HG03139 (cell line): ENCODE results near the gene CCDC43.
"Not testable (repeated sequence)": the region's sequence is repeated elsewhere in the genome, so short reads cannot be mapped to it uniquely, and the experiment has no call there.

Experiments
- ATAC-seq: cut with Tn5 transposase; IDR thresholded peaks from one replicate; pipeline ENCODE4 v1.9.1; 2021; ENCODE audit not compliant: unreplicated experiment

The CCDC43 gene, protein sequence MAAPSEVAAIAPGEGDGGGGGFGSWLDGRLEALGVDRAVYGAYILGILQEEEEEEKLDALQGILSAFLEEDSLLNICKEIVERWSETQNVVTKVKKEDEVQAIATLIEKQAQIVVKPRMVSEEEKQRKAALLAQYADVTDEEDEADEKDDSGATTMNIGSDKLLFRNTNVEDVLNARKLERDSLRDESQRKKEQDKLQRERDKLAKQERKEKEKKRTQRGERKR

DNA sequence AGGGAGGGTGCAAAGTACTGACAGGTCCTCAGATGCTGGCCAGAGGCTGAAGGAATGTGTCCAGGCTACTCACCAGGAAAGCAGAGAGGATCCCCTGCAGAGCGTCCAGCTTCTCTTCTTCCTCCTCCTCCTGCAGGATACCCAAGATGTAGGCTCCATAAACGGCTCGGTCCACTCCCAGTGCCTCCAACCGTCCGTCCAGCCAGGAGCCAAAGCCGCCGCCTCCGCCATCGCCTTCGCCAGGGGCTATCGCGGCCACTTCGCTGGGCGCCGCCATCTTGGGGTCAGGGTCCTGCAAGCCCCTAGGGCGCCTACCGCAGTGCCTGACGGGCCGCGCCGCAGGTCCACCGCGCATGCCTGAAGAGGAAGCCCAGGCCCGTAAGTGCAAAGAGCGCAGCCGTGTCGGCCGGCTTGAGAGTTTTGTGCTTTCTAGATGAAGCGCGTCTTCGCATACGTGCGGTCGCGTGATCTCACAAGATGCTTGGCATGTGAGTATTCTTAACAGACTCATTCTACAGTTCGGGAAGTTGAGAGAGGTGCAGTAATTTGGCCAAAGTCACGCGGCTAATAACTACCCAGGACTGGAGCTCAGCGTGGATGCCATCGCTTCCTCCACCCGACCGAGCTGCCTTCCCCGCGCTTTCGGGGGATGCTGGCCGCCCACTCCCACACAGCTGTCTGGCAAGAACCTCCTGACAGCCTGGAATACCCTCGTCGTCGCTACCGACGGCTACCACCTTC lies at the start of gene CCDC43:
Gene CCDC43, minus strand, starts transcription at position 300 of the 741 bp plus-strand sequence. Its CDS starts 23 bp downstream, at position 277.
- ATAC-seq, result peak; percentile 71

DNA sequence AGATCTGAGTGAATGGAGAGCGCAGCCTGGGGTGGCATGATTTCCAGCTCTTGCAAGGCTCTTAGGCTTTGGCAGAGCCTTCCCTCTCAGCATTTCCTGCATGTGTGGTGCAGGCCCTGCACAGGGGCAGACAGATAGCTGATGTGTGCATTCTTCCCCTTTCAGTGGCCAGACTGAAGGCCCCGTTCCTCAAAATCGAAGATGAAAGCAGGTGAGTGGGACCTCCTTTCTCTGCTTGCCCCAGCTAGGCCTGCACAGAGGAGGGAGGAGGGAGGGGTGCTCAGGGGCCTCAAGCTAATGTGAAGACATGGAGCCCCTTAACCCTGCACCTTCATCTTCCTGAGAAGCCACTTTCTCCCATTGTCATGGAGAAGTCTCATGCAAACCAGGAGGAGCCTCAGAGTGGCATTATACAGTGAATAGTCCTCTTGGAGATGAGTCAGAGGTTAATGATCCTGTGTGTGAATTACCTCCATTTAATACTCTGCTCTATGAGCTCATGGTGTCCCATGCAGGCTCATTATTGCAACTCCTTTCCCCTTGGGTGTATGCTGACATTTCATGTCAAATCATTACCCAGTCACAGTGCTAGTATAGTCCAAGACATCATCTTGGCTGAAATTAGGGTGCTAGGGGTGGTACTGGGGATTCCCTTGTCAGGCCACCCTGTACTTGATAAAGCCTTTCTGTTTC lies 48.8 kb upstream of the CCDC43 start:
- ATAC-seq, result no peak

DNA sequence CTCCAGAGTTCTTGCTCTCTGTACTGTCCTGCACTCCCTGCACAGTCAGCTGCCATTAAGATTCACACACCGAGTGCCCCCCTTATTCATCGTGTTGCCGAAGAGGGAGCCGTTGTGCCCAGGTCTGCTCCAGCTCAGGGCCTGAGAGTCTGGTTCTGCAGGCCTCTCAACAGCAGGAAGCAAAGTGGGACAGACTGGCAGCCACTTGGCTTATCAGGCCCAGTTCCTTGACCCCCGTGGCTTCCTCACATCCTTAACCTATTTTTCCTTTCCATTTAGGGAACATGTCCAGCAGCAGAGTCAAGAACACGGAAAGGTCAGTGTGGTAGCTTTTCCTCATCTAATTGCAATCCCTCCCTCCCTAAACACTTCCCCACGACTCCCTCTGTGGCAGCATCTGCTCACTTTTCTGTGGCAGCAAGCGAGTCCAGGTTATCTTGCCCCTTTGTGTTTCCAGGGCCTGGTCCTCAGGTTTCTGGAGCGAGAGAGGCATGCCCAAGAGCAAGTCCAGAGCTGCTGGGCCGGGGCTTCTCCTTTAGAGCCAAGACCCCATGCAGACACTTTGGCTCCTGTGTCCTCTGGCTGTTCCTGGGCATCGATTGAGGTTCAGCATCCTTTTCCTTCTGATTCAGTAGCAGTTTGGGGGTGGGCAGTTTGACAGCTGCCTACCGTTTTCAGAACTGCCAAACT lies 47.1 kb upstream of the CCDC43 start:
- ATAC-seq, result no peak

DNA sequence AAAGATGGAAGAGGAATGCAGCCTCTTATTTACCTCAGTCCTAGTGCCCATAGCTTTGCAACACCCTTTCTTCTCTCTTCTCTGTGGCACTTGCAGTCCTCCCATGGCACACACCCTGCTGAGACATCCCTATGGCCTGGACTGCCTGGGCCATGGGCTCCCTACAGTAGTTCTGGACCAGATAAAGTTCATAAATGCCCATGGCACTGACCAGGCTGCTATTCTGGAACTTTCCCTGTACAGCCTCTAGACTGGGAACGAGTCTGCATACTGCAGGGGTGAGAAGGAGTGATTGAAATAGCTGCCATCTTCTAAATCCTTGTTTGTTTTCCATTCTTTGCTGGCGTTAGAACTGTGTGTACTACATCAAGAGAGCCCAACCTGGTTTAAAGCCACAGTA lies 44.7 kb upstream of the CCDC43 start:
- ATAC-seq, result no peak

DNA sequence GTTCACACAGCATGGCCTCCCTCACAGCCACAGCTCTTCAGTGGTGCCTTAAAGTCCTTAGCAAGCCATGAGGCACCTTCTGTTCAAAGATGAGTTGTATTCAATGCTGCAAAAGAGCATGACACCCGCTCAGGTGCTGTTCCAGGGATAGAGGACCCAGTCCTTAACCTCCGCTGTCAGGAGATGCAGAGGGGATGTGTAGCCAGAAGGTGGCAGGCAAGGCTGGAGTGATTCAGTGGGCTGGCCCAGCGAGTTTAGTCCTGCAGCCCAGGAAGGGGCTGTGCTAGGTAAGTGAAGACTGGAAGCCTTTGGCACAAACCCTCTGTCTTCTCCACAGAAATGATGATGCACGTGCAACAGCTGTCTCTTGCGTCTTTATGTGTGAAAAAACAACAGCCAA lies 44.2 kb upstream of the CCDC43 start:
- no peak for ATAC-seq

DNA sequence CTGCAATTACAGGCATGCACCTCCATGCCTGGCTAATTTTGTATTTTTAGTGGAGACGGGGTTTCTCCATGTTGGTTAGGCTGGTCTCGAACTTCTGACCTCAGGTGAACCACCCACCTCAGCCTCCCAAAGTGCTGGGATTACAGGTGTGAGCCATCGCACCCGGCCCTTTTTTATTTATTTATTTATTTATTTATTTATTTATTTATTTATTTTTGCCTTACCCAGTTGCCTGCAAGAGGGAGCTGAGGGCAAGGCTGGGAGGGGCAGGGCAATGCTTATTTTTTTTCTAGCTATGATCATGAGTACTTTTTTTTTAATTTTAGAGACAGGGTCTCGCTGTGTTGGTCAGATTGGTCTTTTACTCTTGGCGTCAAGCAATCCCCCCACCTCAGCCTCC lies 36.5 kb upstream of the CCDC43 start:
- ATAC-seq, result not testable (repeated sequence)

DNA sequence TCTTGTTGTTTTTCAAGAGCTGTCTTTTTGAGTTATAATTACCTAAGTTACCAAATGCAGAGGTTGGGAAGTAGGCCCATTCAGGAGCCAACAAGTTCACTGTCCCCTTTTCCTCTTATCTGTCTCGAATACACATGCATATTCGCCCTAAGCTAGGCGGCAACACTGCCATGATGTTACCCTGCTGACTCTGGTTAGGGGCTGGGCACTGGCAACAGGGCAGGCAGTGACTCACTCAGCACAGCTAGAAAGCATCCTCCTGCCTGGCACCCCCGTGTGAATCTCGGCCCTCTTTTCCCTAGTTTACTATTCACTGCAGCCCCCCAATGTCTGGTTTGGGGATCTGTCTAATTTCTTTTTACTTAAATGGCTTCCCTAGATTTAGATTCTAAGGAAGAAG lies 32.7 kb upstream of the CCDC43 start:
- no peak for ATAC-seq

DNA sequence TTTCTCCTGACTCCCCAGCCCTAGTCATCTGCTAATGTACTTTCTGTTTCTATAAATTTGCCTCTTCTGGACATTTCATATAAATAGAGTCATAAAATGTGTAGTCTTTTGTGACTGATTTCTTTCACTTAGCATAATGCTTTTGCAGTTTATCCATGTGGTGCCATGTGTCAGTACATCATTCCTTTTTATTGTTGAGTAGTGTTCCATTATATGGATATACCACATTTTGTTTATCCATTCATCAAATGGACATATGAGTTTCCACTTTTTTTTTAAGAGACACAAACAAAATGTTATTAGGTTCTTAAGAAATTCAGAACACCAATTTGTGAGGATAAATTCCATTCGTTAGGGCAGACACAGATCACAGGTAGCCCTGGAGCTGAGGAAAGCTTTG lies 29.9 kb upstream of the CCDC43 start:
- ATAC-seq, result no peak

DNA sequence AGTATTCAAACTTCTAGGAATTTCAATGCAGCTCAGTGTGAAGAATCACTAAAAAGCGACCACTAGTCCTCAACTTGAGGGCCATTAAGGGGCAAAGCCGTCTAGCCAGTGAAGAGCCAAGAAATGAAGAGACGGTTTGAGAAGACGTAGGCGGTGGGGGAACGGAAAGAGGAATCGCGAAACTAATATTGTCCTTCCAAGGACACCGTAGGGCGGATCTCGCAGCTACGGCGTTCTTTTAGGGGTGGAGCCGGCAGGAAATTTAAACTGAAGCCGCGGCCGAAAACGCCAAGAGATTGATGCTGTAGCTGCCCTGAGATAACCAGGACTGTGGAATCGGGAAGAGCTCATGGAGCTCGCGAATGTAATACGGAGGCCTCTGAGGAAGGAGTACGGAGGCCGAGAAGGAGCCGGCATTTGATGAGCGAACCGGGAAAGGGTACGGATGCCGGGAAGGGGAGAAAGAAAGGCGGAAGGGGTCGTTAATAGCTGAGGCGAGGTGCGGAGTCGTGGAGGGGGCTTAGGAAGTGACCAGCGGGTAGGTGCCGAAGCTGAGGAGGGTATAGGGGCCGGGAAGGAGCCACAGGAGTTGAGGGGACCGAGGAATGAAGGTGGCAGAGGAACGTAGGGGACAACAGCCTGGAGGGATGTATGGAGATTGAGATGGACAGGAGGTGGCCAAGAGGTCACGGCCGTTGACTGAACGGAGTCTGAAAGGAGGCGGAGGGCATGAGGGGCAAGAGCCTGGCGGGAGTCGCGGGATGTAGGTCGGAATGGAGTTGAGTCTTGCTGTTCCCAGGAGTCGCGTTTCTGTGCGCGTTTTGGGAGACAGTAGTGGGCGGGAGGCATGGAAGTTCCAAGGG lies 19.1 kb upstream of the CCDC43 start, which contains the start of gene DBF4B:
Gene DBF4B, plus strand, starts transcription at position 265 of the 863 bp plus-strand sequence. Its CDS starts 156 bp downstream, at position 421.
- ATAC-seq, result no peak

DNA sequence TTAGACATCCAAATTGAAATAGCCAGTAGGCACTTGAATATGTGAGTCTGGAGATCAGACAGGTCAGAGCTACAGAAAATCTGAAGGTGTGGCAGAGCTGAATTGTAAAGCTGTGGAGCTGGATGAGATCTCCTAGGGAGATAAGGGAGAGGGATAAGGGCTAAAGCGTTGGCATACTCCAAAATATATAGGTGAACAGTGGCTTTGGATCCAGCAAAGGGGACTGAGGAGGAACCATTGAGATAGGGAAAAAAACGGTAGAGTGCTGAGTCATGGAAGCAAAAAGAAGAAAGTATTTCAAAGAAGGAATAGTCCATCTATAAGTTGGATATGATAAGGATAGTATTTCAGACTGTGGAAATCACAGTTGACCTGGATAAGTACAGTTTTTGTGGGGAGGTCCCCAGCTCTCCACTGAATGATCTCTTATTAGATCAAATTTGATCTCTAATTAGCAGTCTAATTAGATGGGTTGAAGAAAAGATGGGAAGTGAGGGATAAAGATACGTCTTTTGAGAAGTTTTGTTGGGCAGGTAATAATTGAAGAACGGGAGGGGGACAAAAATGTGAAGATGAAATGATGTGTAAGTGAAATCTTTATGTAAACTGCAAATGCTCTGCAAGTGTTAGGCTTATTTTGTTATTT lies 18.3 kb upstream of the CCDC43 start:
- ATAC-seq, result no peak

DNA sequence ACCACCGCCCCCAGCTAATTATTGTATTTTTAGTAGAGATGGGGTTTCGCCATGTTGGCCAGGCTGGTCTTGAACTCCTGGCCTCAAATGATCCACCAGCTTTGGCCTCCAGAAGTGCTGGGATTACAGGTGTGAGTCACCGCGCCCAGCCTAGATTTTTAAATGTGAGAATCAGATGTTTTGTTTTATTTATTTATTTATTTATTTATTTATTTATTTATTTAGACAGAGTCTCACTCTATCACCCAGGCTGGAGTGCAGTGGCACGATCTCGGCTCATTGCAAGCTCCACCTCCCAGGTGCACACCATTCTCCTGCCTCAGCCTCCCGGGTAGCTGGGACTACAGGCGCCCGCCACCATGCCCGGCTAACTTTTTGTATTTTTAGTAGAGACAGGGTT lies 10.7 kb upstream of the CCDC43 start:
- not testable (repeated sequence) for ATAC-seq

DNA sequence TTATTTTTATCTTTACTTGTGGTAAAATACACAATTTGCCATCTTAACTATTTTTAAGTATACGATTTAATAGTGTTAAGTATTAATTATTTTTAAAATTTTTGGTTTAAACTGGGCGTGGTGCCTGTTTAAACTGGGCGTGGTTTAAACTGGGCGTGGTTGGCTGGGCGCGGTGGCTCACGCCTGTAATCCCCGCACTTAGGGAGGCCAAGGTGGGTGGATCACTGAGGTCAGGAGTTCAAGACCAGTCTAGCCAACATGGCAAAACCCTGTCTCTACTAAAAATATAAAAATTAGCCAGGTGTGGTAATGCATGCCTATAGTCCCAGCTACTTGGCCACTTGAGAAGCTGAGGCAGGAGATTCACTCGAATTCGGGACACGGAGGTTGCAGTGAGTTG lies 4.0 kb upstream of the CCDC43 start:
- ATAC-seq, result no peak

DNA sequence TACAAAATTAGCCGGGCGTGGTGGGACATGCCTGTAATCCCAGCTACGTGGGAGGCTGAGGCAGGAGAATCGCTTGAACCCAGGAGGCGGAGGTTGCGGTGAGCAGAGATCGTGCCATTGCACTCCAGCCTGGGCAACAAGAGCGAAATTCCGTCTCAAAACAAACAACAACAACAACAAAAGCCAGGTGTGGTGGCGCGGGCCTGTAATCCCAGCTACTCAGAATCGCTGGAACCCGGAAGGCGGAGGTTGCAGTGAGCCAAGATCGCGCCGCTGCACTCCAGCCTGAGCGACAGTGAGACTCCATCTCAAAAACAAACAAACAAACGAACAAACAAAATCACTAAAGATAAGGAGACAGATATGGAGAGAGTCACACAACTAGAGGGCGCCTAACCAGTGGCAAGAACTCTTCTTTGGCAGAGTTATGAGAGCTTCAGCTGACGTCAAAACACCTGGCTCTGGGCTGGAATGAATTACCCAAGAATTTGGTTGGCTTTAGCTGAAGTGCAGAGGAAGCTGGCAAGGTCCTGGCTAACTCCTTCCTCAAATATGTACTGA lies 1.2 kb upstream of the CCDC43 start:
- ATAC-seq, result not testable (repeated sequence)

DNA sequence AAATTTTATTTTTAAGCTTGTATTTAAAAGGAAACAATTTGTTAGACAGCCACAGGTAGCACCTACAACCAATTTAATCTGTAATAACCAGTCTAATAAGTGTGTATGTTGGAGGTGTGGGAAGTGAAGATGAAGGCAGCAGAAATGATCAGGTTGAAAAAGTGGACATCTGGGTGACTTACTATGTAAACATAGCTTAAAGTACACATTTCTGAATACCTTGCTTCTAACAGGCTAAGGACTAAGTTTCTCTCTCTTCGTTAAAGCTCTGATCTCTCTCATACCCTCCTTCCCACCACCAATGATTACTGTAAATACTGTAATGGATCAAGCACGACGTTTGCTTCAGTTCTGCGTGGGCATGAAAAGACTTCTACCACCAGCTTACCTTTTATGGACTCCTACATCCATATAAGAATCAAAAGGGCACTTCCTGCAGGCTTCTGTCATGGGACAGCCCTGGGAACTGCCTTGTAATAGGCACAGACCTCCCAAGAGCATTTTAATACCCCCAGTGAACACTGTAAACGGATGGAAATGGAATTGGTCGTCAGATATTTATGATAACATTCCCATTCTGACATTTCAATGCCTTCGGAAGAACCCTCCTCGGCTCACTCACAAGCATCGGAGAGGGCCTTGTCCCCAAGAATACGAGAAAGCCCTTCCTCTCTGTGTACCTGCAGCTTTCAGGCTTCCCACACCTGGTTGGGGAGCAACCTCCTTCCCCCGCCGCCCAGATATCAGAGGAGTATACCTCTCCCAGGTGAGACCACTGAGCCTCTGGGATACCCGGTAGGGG lies 700 bp downstream of the CCDC43 start:
- no peak for ATAC-seq

DNA sequence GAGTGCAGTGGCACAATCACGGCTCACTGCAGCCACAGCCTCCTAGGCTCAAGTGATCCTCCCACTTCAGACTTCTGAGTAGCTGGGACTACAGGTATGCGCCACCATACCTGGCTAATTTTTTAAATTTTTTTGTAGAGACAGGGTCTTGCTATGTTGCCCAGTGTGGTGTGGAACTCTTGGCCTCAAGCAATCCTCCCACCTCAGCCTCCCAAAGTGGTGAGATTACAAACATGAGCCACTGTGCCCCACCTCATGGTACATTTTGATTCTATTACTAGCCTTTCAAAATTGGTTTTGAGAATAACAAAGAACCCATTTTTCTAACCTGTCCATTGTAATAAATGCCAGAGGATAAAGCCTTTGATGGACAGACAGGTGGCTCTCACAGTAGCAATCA lies 1.4 kb downstream of the CCDC43 start:
- no peak for ATAC-seq

DNA sequence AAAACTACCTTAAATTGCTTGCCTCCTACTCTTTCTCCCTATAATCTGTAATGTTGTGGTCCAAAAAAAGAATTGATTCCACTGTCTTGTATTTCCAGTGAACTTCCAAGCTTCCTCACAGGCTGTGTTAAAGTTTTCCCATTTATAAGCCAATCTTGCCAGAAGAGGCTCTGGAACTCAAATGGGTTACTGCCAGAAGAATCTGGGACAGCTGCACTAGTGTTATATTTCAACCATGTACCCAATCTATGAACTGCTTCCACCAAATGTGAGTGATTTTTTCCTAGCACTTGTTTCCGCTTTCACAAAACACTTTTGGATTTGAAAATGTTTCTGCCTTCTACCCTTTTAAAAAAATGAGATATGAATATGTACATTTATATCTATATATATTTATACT lies 1.8 kb downstream of the CCDC43 start:
- no peak for ATAC-seq

DNA sequence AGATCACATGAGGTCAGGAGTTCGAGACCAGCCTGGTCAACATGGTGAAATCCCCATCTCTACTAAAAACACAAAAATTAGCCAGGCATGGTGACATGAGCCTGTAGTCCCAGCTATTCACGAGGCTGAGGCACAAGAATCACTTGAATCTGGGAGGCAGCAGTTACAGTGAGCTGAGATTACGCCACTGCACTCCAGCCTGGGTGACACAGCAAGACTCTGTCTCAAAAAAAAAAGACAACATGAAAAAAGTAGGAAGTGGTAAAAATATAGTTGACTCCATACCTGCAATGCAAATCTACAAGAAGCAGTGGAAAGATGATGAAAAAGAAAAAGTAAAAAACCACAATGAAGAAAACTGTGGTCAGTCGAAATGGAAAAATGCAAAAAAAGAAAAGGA lies 6.3 kb downstream of the CCDC43 start:
- not testable (repeated sequence) for ATAC-seq

DNA sequence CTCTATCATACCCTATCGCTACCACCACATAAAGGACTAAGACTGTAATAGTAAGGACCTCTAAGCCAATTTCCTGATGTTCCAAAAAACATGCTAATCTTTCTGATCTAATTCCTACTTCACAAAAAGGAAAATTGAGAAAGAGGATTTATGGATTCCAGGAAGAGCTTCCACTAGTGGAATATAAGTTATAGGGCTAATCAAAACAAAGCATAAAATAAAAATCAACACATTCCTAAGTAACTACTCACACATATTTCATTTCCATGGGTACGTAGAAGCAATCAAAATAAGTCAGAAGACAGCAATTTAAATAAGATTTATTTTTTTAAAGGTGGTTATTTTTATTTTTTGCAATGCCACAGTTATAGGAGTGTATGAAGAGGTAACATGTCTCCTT lies 12.4 kb downstream of the CCDC43 start:
- no peak for ATAC-seq

DNA sequence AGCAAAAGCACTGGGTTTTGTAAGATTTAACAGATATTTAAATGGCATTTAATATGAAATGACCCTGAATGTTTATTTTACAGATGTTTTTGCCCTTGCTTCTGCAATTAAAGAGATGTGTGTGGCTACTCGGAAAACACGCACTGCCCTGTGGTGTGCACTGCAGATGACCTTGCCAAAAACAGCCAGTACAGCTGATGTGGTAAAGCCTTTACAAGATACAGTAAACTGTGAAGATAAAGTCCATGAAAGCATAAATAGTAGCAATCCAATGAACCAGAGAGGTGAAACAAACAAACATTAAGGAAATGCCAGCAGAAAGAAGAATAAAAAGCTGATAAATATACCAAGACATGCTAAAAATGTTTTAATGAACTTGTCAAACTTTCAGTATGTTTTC lies 15.7 kb downstream of the CCDC43 start:
- ATAC-seq, result no peak
